GM19240 (cell line): Measurements from ENCODE around the gene ICAM5.
A peak's percentile ranks its signal among the peaks of the same experiment; 100 is the strongest.
"Not testable (repeated sequence)": the region's sequence is repeated elsewhere in the genome, so short reads cannot be mapped to it uniquely, and the experiment has no call there.

Experiments used
- DNase-seq: peaks from one replicate; pipeline ENCODE4 v3.0.0; 2011; ENCODE audit warnings: low spot score; ENCODE audit not compliant: insufficient read length

ICAM5 gene

GRCh38 chr19:10289836-10290356, at the start of gene ICAM5:
Gene ICAM5 (plus strand): TSS chr19:10289952. CDS start chr19:10290044, 92 bp downstream.
- no peak for DNase-seq

GRCh38 chr19:10241826-10242449, 47.8 kb upstream of the ICAM5 start:
- DNase-seq, result not testable (repeated sequence)

- no peak for DNase-seq
Measured at GRCh38 chr19:10243606-10244005, 46.1 kb upstream of the ICAM5 start.

GRCh38 chr19:10245189-10245939, 44.4 kb upstream of the ICAM5 start:
- no peak for DNase-seq

GRCh38 chr19:10246511-10246910, 43.2 kb upstream of the ICAM5 start:
- no peak for DNase-seq

GRCh38 chr19:10251792-10252694, 37.7 kb upstream of the ICAM5 start, which contains the start of gene MRPL4:
Gene MRPL4 (plus strand): TSS chr19:10252214. CDS start chr19:10252254, 40 bp downstream.
- DNase-seq, result peak; percentile 84

- DNase-seq, result no peak
Measured at GRCh38 chr19:10252707-10253106, 37.0 kb upstream of the ICAM5 start.

- DNase-seq, result no peak
Measured at GRCh38 chr19:10254244-10254643, 35.5 kb upstream of the ICAM5 start.

- DNase-seq, result no peak
Measured at GRCh38 chr19:10255358-10255757, 34.4 kb upstream of the ICAM5 start.

- DNase-seq, result no peak
Measured at GRCh38 chr19:10256551-10256950, 33.2 kb upstream of the ICAM5 start.

GRCh38 chr19:10256970-10257615, 32.7 kb upstream of the ICAM5 start:
- no peak for DNase-seq

- no peak for DNase-seq
Measured at GRCh38 chr19:10258080-10258710, 31.6 kb upstream of the ICAM5 start.

GRCh38 chr19:10259162-10259905, 30.4 kb upstream of the ICAM5 start:
- DNase-seq, result no peak

GRCh38 chr19:10260141-10260584, 29.6 kb upstream of the ICAM5 start:
- DNase-seq, result no peak

GRCh38 chr19:10262771-10263170, 27.0 kb upstream of the ICAM5 start:
- DNase-seq, result no peak

GRCh38 chr19:10266706-10267105, 23.0 kb upstream of the ICAM5 start:
- DNase-seq, result no peak

- DNase-seq, result no peak
Measured at GRCh38 chr19:10268071-10268470, 21.7 kb upstream of the ICAM5 start.

GRCh38 chr19:10269333-10270179, 20.2 kb upstream of the ICAM5 start:
- DNase-seq, result no peak

GRCh38 chr19:10270180-10270615, 19.6 kb upstream of the ICAM5 start:
- no peak for DNase-seq
